ENCODE data around the gene OPCML. TPM values are rescaled to one million over a fixed set of nuclear protein-coding genes. Genes with fewer than 3 reads are reported as not detected.

Gene OPCML
- total and polyA plus RNA-seq, 2 of the 13 experiments (the other 11 are each of a cell fraction or from before 2014, with no cell fraction given): not detected

- Histone ChIP-seq H3K9me3 (ENCODE audit: low read length) (no peaks in the 10 kb centered on the region), H3K79me2 (ENCODE audit: insufficient read depth, low read length) (no peaks in the 10 kb centered on the region), H3K27me3 (ENCODE audit: control insufficient read depth in 1 of 2, insufficient read depth in 2 of 2, low read length in 2 of 2) (peaks cover 1 to 26% of the 10 kb centered on the region in 2 experiments; a peak in 2 of 5 replicates), H4K20me1 (ENCODE audit: insufficient read depth, low read length) (no peaks in the 10 kb centered on the region), H3K27ac (ENCODE audit: extremely low read length, insufficient read depth, low read length) (no peak overlapping the region), H3K36me3 (replicated peaks in 1 of 2; ENCODE audit: control insufficient read depth in 1 of 2, insufficient read depth in 2 of 2, low read length in 2 of 2) (no peaks in the 10 kb centered on the region), H2AFZ (ENCODE audit: low read length) (no peak overlapping the region), H3K9ac (ENCODE audit: insufficient read depth, low read depth, low read length) (no peak overlapping the region), H3K4me3 (replicated peaks in 1 of 3; ENCODE audit: insufficient read depth in 1 of 3, low read depth in 2 of 3, low read length in 3 of 3) (no peak overlapping the region), H3K4me2 (ENCODE audit: low read depth, low read length) (no peak overlapping the region), H3K4me1 (ENCODE audit: insufficient read depth, low read length) (no peaks in the 10 kb centered on the region)
- ChIA-PET CTCF (ENCODE audit: low intra/inter-chr PET ratio, low total read pairs) (no interaction called here), POLR2A (no interaction called here)
- ATAC-seq (no peak), DNase-seq (ENCODE audit: low spot score) (no peak), FAIRE-seq (no peak)
- TF ChIP-seq SP4 (CRISPR knock-in tag; IDR thresholded peaks at IDR 0.05) (no peak), ZBTB38 (CRISPR knock-in tag; IDR thresholded peaks at IDR 0.05) (no peak), MAFF (IDR thresholded peaks at IDR 0.05; ENCODE audit: low read depth, low read length) (no peak), CTCF (CRISPR knock-in tag; IDR thresholded peaks at IDR 0.05) (no peak), ZNF234 (CRISPR knock-in tag; conservative IDR thresholded peaks at IDR 0.05) (no peak), ZNF350 (CRISPR knock-in tag; IDR thresholded peaks at IDR 0.05; ENCODE audit: borderline replicate concordance, low read depth) (no peak), MTF1 (CRISPR knock-in tag; IDR thresholded peaks at IDR 0.05) (no peak), E2F5 (CRISPR knock-in tag; conservative IDR thresholded peaks at IDR 0.05) (no peak)
- WGBS (ENCODE audit: low lambda C conversion rate): 4% methylated on average over 4 of the region's 4 CpGs
- in situ Hi-C loops (cut with HindIII; ENCODE audit: extremely low pct_ligation_motif_present, low pct_unique_long_range_greater_than_20kb): no loop called here
- intact Hi-C loops (cut with micrococcal nuclease; ENCODE audit: unreplicated experiment): no loop called here
- no TSS peak for BruUV-seq (replicated peaks)
These were observed 146.0 kb downstream of the OPCML start for GRCh38 chr11:133386262-133386661.

Measured in HepG2 (cell line).